ENCODE measurements around the gene CDH23. TPM values are rescaled to one million over a fixed set of nuclear protein-coding genes. Genes with fewer than 3 reads are reported as not detected.

Gene CDH23
- total RNA-seq, 2 experiments from 2014 or later, result 3.7 to 5.3 TPM

DNA sequence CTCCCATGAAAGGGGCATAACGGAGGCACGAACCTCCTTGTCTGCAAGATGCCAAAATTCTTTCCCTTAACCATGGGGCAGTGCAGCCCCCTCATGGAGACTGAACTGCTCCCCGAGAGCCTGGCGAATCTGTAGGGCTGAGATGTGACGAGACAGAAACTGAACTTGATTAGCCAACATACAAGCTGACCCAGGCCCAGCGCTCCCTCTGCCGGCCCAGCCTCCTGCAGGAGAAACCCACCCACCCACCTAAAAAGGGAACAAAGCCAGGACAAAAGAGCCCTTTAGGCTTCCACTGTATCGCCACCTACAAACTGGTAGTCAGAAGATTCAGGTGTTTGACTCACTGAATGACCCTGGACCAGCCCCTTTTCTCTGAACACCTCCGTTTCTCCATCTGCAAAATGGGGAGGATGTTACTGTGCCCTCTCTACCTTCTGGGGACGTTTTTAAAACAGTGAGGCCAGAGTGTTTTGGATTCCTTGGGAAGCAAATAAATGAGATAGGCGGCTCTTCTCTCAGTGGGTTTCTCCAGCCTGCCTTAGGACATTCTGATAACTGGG, 264.4 kb downstream of the CDH23 start:
- H3K27ac Mint-ChIP-seq, result no peak overlapping the region
- ATAC-seq (ENCODE audit: low read depth) (no peak), DNase-seq (no peak)
- H3K4me3 Mint-ChIP-seq, result no peak overlapping the region
- peaks cover 5% of the 10 kb centered on the region for H3K27me3 Mint-ChIP-seq
- POLR2A ChIA-PET, result no interaction called here
- peaks cover under 1% of the 10 kb centered on the region for H3K36me3 Mint-ChIP-seq
- H3K9me3 Mint-ChIP-seq, result no peaks in the 10 kb centered on the region
- peaks cover 2% of the 10 kb centered on the region for H3K4me1 Mint-ChIP-seq

- peaks cover 5% of the 10 kb centered on the region for H3K4me1 Mint-ChIP-seq
- no peak overlapping the region for H3K4me3 Mint-ChIP-seq
- peaks cover 5% of the 10 kb centered on the region for H3K27me3 Mint-ChIP-seq
- DNase-seq, result no peak
- POLR2A ChIA-PET, result no interaction called here
- H3K27ac Mint-ChIP-seq, result no peak overlapping the region
- H3K9me3 Mint-ChIP-seq, result no peaks in the 10 kb centered on the region
- no peak for ATAC-seq (ENCODE audit: low read depth)
- peaks cover 2% of the 10 kb centered on the region for H3K36me3 Mint-ChIP-seq
These were observed 265.1 kb downstream of the CDH23 start for GRCh38 chr10:71661779-71662336.

DNA sequence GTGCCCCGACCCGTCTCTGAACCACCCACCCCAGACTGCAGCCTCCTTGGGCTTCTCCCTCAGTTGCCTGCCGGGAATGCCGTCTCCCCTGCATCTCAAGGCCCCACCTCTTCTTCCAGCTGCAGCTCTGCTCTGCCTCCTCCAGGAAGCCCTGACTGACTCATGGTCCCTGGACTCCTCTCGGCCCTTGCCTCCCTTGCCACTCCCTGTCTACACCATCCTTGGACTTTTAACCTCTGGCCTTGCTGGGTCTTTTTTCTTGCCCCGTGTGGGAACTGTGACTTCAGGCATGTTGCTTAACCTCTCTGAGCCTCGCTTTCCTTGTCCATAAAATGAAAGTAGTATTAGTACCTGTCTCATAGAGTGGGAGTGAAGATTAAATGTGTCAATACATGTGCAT, 266.6 kb downstream of the CDH23 start:
- DNase-seq, result no peak
- H3K36me3 Mint-ChIP-seq, result peaks cover 2% of the 10 kb centered on the region
- peaks cover 14% of the 10 kb centered on the region for H3K4me1 Mint-ChIP-seq
- H3K27me3 Mint-ChIP-seq, result peaks cover 2% of the 10 kb centered on the region
- no peak overlapping the region for H3K4me3 Mint-ChIP-seq
- H3K9me3 Mint-ChIP-seq, result no peaks in the 10 kb centered on the region
- no peak overlapping the region for H3K27ac Mint-ChIP-seq
- no peak for ATAC-seq (ENCODE audit: low read depth)
- POLR2A ChIA-PET, result no interaction called here

- no peak for ATAC-seq (ENCODE audit: low read depth)
These were observed 267.9 kb downstream of the CDH23 start for GRCh38 chr10:71664585-71664984.

DNA sequence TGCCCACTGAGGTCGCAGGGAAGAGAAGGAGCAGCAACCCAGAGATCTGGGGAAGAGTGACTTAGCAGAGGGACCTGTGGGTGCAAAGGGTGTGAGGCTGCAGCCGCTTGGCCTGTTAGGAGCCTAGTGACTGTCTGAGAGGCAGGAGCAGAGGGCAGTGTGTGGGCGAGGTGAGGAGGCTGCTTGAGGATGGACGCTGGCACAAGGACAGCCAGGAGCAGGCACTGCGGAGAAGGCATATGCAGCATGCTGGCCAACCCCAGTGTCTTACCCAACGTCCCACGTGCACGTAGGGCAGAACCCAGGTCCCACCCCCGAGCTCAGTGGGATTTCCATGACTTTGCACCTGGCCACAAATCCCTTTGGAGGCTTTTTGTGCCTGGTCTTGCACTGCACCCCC, 268.7 kb downstream of the CDH23 start:
- Mint-ChIP-seq H3K4me3 (no peak overlapping the region), H3K27me3 (no peaks in the 10 kb centered on the region), H3K9me3 (no peaks in the 10 kb centered on the region), H3K36me3 (peaks cover 2% of the 10 kb centered on the region), H3K27ac (no peak overlapping the region), H3K4me1 (peaks cover 14% of the 10 kb centered on the region)
- no peak for DNase-seq
- ATAC-seq (ENCODE audit: low read depth), result no peak
- POLR2A ChIA-PET, result no interaction called here

More at GRCh38 chr10:71664585-71664984, 267.9 kb downstream of the CDH23 start:
- Mint-ChIP-seq H3K36me3 (peaks cover 2% of the 10 kb centered on the region), H3K9me3 (no peaks in the 10 kb centered on the region), H3K27me3 (no peaks in the 10 kb centered on the region), H3K27ac (no peak overlapping the region), H3K4me1 (peaks cover 14% of the 10 kb centered on the region), H3K4me3 (no peak overlapping the region)
- no peak for DNase-seq
- POLR2A ChIA-PET, result interaction anchor here (0.7 kb wide), 1 partner anchor 32 kb away, joined by 4 read pairs; no protein-coding TSS in a partner anchor

DNA sequence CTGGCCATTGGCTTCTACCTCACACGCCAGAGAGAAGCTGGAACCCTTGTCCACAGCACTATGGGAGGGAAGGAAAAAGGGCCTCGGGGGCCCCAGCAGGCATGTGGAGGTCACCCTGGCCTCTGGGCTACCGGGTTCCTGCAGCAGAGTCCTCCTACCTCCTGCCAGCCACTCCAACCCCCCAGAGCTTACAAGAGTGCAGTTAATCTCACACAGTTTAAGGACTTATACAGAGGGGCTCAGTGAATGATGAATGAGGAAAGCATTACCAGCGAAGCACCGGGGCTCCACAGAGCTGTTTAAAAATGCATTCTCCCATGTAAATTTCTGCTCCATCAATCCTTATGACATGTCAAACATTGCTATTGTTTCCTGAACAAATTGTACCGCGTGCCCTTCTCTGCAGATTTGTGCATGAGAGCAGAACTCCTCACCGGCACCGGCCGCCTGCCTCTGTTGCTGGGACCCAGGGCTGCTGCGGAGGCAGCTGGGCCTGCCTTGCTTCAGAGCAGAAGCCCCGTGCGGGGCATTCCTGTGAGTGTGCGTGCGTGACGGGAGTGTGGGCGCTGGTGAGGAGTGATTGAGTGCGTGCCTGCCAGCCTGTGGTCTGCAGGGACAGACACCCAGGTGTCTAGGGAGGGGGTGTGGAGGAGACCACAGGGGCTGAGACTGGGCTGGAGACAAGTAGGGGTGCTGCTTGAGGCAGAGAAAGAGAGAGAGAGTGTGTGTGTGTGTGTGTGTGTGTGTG, 270.1 kb downstream of the CDH23 start:
- DNase-seq, result no peak
- H3K9me3 Mint-ChIP-seq, result no peaks in the 10 kb centered on the region
- H3K27me3 Mint-ChIP-seq, result no peaks in the 10 kb centered on the region
- peak overlapping the region; percentile 90 for H3K27ac Mint-ChIP-seq
- H3K4me1 Mint-ChIP-seq, result peaks cover 14% of the 10 kb centered on the region
- H3K36me3 Mint-ChIP-seq, result peaks cover 2% of the 10 kb centered on the region
- POLR2A ChIA-PET, result no interaction called here
- H3K4me3 Mint-ChIP-seq, result no peak overlapping the region
- peak; percentile 25 for ATAC-seq (ENCODE audit: low read depth)

DNA sequence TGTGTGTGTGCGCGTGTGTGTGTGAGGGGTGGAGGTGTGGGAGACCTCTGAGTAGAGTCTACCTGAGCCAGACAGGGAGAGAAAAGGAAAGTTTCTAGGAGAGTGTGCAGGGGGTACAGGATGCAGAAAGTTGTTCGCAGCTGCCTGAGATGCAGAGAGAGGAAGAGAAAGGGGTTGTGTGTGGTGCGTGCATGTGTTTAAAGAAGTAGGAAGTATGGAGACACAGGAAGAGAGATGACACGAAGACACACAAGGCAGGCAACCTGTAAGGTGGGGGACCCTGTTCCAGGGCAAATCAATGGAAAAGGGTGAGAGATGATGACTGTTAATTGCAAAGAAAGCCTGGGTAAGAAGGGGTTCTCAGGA, 270.6 kb downstream of the CDH23 start:
- no peaks in the 10 kb centered on the region for H3K27me3 Mint-ChIP-seq
- DNase-seq, result no peak
- POLR2A ChIA-PET, result no interaction called here
- peaks cover 14% of the 10 kb centered on the region for H3K4me1 Mint-ChIP-seq
- peak; percentile 81 for ATAC-seq (ENCODE audit: low read depth)
- no peaks in the 10 kb centered on the region for H3K9me3 Mint-ChIP-seq
- peaks cover 2% of the 10 kb centered on the region for H3K36me3 Mint-ChIP-seq
- peak overlapping the region; percentile 42 for H3K4me3 Mint-ChIP-seq
- peak overlapping the region; percentile 90 for H3K27ac Mint-ChIP-seq

- H3K27me3 Mint-ChIP-seq, result no peaks in the 10 kb centered on the region
- ATAC-seq (ENCODE audit: low read depth), result no peak
- H3K9me3 Mint-ChIP-seq, result no peaks in the 10 kb centered on the region
- no peak for DNase-seq
- no peaks in the 10 kb centered on the region for H3K36me3 Mint-ChIP-seq
- H3K4me1 Mint-ChIP-seq, result peaks cover 4% of the 10 kb centered on the region
- POLR2A ChIA-PET, result no interaction called here
- no peak overlapping the region for H3K4me3 Mint-ChIP-seq
- peak overlapping the region; percentile 13 for H3K27ac Mint-ChIP-seq
These were observed 275.6 kb downstream of the CDH23 start for GRCh38 chr10:71671994-71672946.

DNA sequence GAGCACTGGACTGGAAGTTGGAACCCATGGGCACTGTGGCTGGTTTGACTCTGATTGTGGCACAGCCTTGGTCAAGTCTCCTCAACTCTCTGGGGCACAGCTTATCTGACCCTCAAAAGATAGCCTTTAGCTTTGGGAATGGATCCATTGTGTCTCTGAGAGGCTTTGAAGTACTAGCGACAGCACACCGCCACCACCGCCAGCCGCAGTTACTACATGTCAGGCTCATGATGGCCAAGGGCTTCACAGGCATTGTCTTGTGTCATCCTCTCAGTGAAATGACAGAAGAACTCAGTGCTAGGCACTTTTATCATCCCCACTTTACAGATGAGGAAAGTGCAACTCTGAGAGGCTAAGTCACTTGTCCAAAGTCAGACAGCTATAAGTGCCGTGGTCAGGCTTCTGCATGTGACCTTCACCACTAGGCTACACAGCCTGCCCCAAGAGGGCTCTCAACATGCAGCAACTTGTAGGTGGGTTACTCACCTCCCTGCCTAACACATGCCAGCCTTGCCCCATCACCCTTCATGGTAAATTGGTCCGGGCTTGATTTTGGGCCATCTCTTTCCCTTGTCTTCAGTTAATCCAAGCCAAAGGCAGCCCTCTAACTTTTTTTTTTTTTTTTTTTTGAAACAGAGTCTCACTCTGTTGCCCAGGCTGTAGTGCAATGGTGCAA, 278.7 kb downstream of the CDH23 start:
- H3K36me3 Mint-ChIP-seq, result no peaks in the 10 kb centered on the region
- ATAC-seq (ENCODE audit: low read depth), result no peak
- H3K9me3 Mint-ChIP-seq, result no peaks in the 10 kb centered on the region
- no peaks in the 10 kb centered on the region for H3K4me1 Mint-ChIP-seq
- DNase-seq, result no peak
- H3K4me3 Mint-ChIP-seq, result no peak overlapping the region
- H3K27me3 Mint-ChIP-seq, result no peaks in the 10 kb centered on the region
- POLR2A ChIA-PET, result no interaction called here
- no peak overlapping the region for H3K27ac Mint-ChIP-seq

GRCh38 chr10:71677261-71677660, 280.5 kb downstream of the CDH23 start:
- ATAC-seq (ENCODE audit: low read depth) (no peak), DNase-seq (no peak)
- Mint-ChIP-seq H3K27ac (no peak overlapping the region), H3K4me3 (no peak overlapping the region), H3K4me1 (no peaks in the 10 kb centered on the region), H3K9me3 (no peaks in the 10 kb centered on the region), H3K36me3 (no peaks in the 10 kb centered on the region), H3K27me3 (no peaks in the 10 kb centered on the region)
- POLR2A ChIA-PET, result no interaction called here

DNA sequence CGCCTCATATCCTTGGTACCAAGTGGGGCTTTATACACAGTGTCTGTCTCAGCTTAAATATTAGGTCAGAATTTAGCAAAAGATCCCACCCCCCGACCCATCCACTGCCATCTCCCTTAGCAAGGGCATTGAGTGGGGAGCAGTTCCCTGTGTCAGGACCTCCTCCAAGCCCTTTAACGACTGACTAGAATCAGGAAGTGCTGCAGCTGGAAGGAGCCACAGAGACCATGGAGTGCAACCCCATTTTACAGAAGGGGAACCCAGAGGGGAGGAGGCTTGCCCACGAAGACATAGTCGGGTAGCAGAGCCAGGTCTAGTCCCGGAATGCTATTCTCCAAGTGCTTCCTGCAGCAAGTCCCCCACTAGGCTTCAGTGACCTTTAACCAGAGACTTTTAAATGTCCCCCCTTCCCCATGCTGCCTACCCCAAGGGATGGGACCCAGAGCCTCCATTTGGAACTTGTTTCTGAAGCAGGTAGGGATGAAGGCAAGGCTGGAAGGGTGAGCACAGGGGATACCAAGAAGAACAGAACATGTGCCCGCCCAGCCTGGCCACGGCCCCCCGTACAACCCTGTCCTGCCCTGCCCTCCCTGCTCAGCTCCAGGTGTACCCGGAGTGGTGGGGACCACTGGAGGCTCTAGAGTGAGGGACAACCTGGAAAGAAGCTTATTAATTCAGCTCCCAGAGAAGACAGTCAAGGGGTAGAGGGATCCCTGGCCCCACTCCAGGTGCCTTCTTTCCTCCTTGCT, 281.5 kb downstream of the CDH23 start:
- ATAC-seq (ENCODE audit: low read depth), result no peak
- Mint-ChIP-seq H3K9me3 (no peaks in the 10 kb centered on the region), H3K4me3 (no peak overlapping the region), H3K36me3 (no peaks in the 10 kb centered on the region), H3K27me3 (no peaks in the 10 kb centered on the region), H3K4me1 (no peaks in the 10 kb centered on the region), H3K27ac (no peak overlapping the region)
- DNase-seq, result no peak
- POLR2A ChIA-PET, result no interaction called here

DNA sequence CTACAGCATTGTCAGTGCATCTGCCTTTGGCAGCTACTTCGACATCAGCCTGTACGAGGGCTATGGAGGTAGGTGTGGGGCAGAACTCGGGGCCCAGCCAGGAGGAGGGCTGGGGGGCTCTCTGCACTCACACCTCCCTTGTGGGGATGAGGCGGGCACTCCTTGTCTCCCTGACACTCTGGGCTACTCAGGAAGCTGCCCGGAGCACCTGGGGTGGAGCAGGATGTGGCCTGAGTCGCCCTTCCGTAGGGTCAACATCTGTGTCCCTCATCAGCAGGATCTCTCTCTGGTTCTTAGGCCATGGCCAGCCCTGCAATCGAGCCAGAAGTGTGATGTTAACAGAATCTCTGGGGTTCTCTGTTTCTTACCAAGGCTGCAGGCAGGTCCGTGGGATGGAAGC, 282.7 kb downstream of the CDH23 start:
- Mint-ChIP-seq H3K27ac (no peak overlapping the region), H3K9me3 (no peaks in the 10 kb centered on the region), H3K4me1 (peaks cover under 1% of the 10 kb centered on the region), H3K4me3 (no peak overlapping the region), H3K27me3 (no peaks in the 10 kb centered on the region), H3K36me3 (no peaks in the 10 kb centered on the region)
- POLR2A ChIA-PET, result interaction anchor here (0.8 kb wide), 1 partner anchor 15 kb away, joined by 3 read pairs; no protein-coding TSS in a partner anchor
- DNase-seq (no peak), ATAC-seq (ENCODE audit: low read depth) (no peak)

Measured in activated naive CD8-positive, alpha-beta T cell treated with anti-CD3 and anti-CD28 coated beads, Interleukin-2, amount 10 ng/mL, durations not matched to agents 7 days and 5 days (primary cell).